NCI-H1048 (cell line): ENCODE data around the gene DAPK3.
"Not testable (repeated sequence)": the region's sequence is repeated elsewhere in the genome, so short reads cannot be mapped to it uniquely, and the experiment has no call there.

Experiments
- DNase-seq: peaks from one replicate; lab custom pipeline; 2025; lab: John Stamatoyannopoulos, UW

Gene DAPK3

GRCh38 chr19:3954107-3954506 is 16.8 kb downstream of the DAPK3 start:
- DNase-seq = no peak

GRCh38 chr19:3952755-3953276 is 18.1 kb downstream of the DAPK3 start:
- DNase-seq = not testable (repeated sequence)

- no peak for DNase-seq
Measured at GRCh38 chr19:3950871-3951861, 19.7 kb downstream of the DAPK3 start.

GRCh38 chr19:3949997-3950859 is 20.7 kb downstream of the DAPK3 start:
- no peak for DNase-seq

GRCh38 chr19:3949294-3949693 is 21.6 kb downstream of the DAPK3 start:
- DNase-seq = no peak

- DNase-seq = not testable (repeated sequence)
Measured at GRCh38 chr19:3947316-3947933, 23.5 kb downstream of the DAPK3 start.

- DNase-seq = no peak
Measured at GRCh38 chr19:3945838-3946237, 25.1 kb downstream of the DAPK3 start.

GRCh38 chr19:3944018-3944721 is 26.7 kb downstream of the DAPK3 start:
- no peak for DNase-seq

- DNase-seq = no peak
Measured at GRCh38 chr19:3942790-3943409, 28.0 kb downstream of the DAPK3 start.

GRCh38 chr19:3938300-3938950 is 32.5 kb downstream of the DAPK3 start:
- not testable (repeated sequence) for DNase-seq

GRCh38 chr19:3936506-3937442 is 34.1 kb downstream of the DAPK3 start:
- DNase-seq = no peak

GRCh38 chr19:3932931-3933810 is 37.7 kb downstream of the DAPK3 start, which contains the start of gene NMRK2:
Gene NMRK2, plus strand, starts transcription at chr19:3933069. Its CDS starts 603 bp downstream, at chr19:3933672.
- no peak for DNase-seq

- no peak for DNase-seq
Measured at GRCh38 chr19:3931041-3931440, 39.9 kb downstream of the DAPK3 start.

- DNase-seq = no peak
Measured at GRCh38 chr19:3923912-3924311, 47.0 kb downstream of the DAPK3 start.

GRCh38 chr19:3923096-3923758 is 47.7 kb downstream of the DAPK3 start:
- DNase-seq = no peak

GRCh38 chr19:3919793-3920192 is 51.1 kb downstream of the DAPK3 start:
- no peak for DNase-seq

GRCh38 chr19:3916033-3916432 is 54.9 kb downstream of the DAPK3 start:
- no peak for DNase-seq

GRCh38 chr19:3914199-3914598 is 56.7 kb downstream of the DAPK3 start:
- DNase-seq = no peak
